MM.1S (cell line): ENCODE data around the gene KCNJ5.

Experiments
- DNase-seq: peaks from one replicate; pipeline ENCODE4 v3.0.0-alpha.2; 2015
- H2AFZ ChIP-seq: fragments of 300-600 bp; sonication (generic); 2 replicates; pipeline ENCODE4 v1.6.0; 2016; ENCODE audit warnings: antibody characterized with exemption, low read length
- H3F3A ChIP-seq: fragments of 300-600 bp; sonication (generic); 2 replicates; pipeline ENCODE4 v1.6.1; 2016; ENCODE audit warnings: mild to moderate bottlenecking, antibody characterized with exemption, low read length, moderate library complexity, mixed read lengths; ENCODE audit not compliant: insufficient read depth
- H3K27ac ChIP-seq: fragments of 300-600 bp; sonication (generic); 2 replicates; pipeline ENCODE4 v1.5.1; 2016; ENCODE audit warnings: mild to moderate bottlenecking, low read length
- H3K27me3 ChIP-seq: fragments of 300-600 bp; sonication (generic); replicated peaks from 2 replicates; pipeline ENCODE4 v1.6.0; 2016; ENCODE audit warnings: low read length; ENCODE audit not compliant: insufficient read depth
- H3K36me3 ChIP-seq: fragments of 300-600 bp; sonication (generic); replicated peaks from 2 replicates; pipeline ENCODE4 v1.6.1; 2016; ENCODE audit warnings: mild to moderate bottlenecking, low read length, mixed read lengths; ENCODE audit not compliant: insufficient read depth
- H3K4me1 ChIP-seq: fragments of 300-600 bp; sonication (generic); 2 replicates; pipeline ENCODE4 v1.6.1; 2016; ENCODE audit warnings: low read length, mixed read lengths
- H3K4me2 ChIP-seq: fragments of 300-600 bp; sonication (generic); 2 replicates; pipeline ENCODE4 v1.6.0; 2016; ENCODE audit warnings: low read depth, low read length
- H3K4me3 ChIP-seq: fragments of 300-600 bp; sonication (generic); 2 replicates; pipeline ENCODE4 v1.5.1; 2016; ENCODE audit warnings: low read length, mixed read lengths
- H3K79me2 ChIP-seq: fragments of 300-600 bp; sonication (generic); 2 replicates; pipeline ENCODE4 v1.6.1; 2016; ENCODE audit warnings: mixed run types, low read length, mixed read lengths
- H3K9ac ChIP-seq: fragments of 300-600 bp; sonication (generic); 2 replicates; pipeline ENCODE4 v1.6.1; 2016; ENCODE audit warnings: low read length, mixed read lengths
- H3K9me2 ChIP-seq: fragments of 300-600 bp; sonication (generic); replicated peaks from 2 replicates; pipeline ENCODE4 v1.6.1; 2016; ENCODE audit warnings: mild to moderate bottlenecking, low read length, mixed read lengths; ENCODE audit not compliant: insufficient read depth
- H3K9me3 ChIP-seq: fragments of 300-600 bp; sonication (generic); replicated peaks from 2 replicates; pipeline ENCODE4 v1.6.1; 2016; ENCODE audit warnings: mild to moderate bottlenecking, low read length, mixed read lengths; ENCODE audit not compliant: insufficient read depth
- H4K20me1 ChIP-seq: fragments of 300-600 bp; sonication (generic); 2 replicates; pipeline ENCODE4 v1.6.1; 2016; ENCODE audit warnings: mild to moderate bottlenecking, low read length, moderate library complexity, mixed read lengths; ENCODE audit not compliant: insufficient read depth
- CTCF ChIP-seq: fragments of 300-600 bp; sonication (generic); IDR thresholded peaks from 2 replicates; pipeline ENCODE4 v1.5.1; 2016; ENCODE audit warnings: antibody characterized with exemption, low read length, mixed read lengths
- EZH2 ChIP-seq: fragments of 300-600 bp; sonication (generic); optimal IDR thresholded peaks from 2 replicates; pipeline ENCODE3; 2017; ENCODE audit warnings: low read depth, mild to moderate bottlenecking, antibody characterized with exemption, low read length, mixed read lengths
- EZH2phosphoT487 ChIP-seq: fragments of 300-600 bp; sonication (generic); IDR thresholded peaks from 2 replicates; pipeline ENCODE4 v1.6.1; 2018; ENCODE audit warnings: antibody characterized with exemption, low read length

The KCNJ5 gene

GRCh38 chr11:128894286-128894681 lies 3.1 kb downstream of the KCNJ5 start:
- Histone ChIP-seq H2AFZ (no peak overlapping the region), H3K27me3 (no peaks in the 10 kb centered on the region), H3K9me2 (no peaks in the 10 kb centered on the region), H3K9me3 (no peaks in the 10 kb centered on the region), H3K79me2 (no peaks in the 10 kb centered on the region), H3K9ac (no peak overlapping the region), H3K27ac (peak overlapping the region; percentile 69; the same call in 1 of the 2 replicates), H3F3A (peaks cover 8% of the 10 kb centered on the region; the same call in 1 of the 2 replicates), H4K20me1 (no peaks in the 10 kb centered on the region), H3K4me3 (no peak overlapping the region), H3K4me2 (peak overlapping the region; percentile 83; the same call in 1 of the 2 replicates), H3K4me1 (peaks cover 23% of the 10 kb centered on the region), H3K36me3 (no peaks in the 10 kb centered on the region)
- TF ChIP-seq CTCF, result no peak
- no peak for TF ChIP-seq EZH2
- TF ChIP-seq EZH2phosphoT487, result no peak
- DNase-seq, result no peak

- no peaks in the 10 kb centered on the region for H3K79me2 ChIP-seq
- peak overlapping the region; percentile 83; the same call in 1 of the 2 replicates for H3K4me2 ChIP-seq
- H2AFZ ChIP-seq, result no peak overlapping the region
- peaks cover 8% of the 10 kb centered on the region; the same call in 1 of the 2 replicates for H3F3A ChIP-seq
- no peaks in the 10 kb centered on the region for H3K9me2 ChIP-seq
- TF ChIP-seq EZH2, result no peak
- no peak for TF ChIP-seq EZH2phosphoT487
- peaks cover 23% of the 10 kb centered on the region for H3K4me1 ChIP-seq
- no peaks in the 10 kb centered on the region for H4K20me1 ChIP-seq
- no peak for DNase-seq
- H3K9ac ChIP-seq, result no peak overlapping the region
- H3K4me3 ChIP-seq, result no peak overlapping the region
- H3K9me3 ChIP-seq, result no peaks in the 10 kb centered on the region
- H3K27ac ChIP-seq, result no peak overlapping the region
- H3K27me3 ChIP-seq, result no peaks in the 10 kb centered on the region
- H3K36me3 ChIP-seq, result no peaks in the 10 kb centered on the region
Observed at GRCh38 chr11:128894685-128895084, 3.5 kb downstream of the KCNJ5 start.

GRCh38 chr11:128895526-128895925 lies 4.4 kb downstream of the KCNJ5 start:
- Histone ChIP-seq H3K9me3 (no peaks in the 10 kb centered on the region), H3K9me2 (no peaks in the 10 kb centered on the region), H3K79me2 (no peaks in the 10 kb centered on the region), H4K20me1 (no peaks in the 10 kb centered on the region), H3K27ac (no peak overlapping the region), H3K4me1 (peaks cover 23% of the 10 kb centered on the region), H3F3A (peaks cover 8% of the 10 kb centered on the region; the same call in 1 of the 2 replicates), H3K4me2 (no peak overlapping the region), H3K4me3 (no peak overlapping the region), H3K27me3 (no peaks in the 10 kb centered on the region), H3K36me3 (no peaks in the 10 kb centered on the region), H2AFZ (no peak overlapping the region), H3K9ac (no peak overlapping the region)
- no peak for TF ChIP-seq CTCF
- no peak for TF ChIP-seq EZH2phosphoT487
- TF ChIP-seq EZH2, result no peak
- DNase-seq, result no peak

GRCh38 chr11:128896356-128896755 lies 5.2 kb downstream of the KCNJ5 start:
- H3K4me1 ChIP-seq, result peaks cover 23% of the 10 kb centered on the region
- H3K9ac ChIP-seq, result no peak overlapping the region
- H3K27ac ChIP-seq, result no peak overlapping the region
- H3K36me3 ChIP-seq, result no peaks in the 10 kb centered on the region
- no peaks in the 10 kb centered on the region for H3K9me2 ChIP-seq
- H3K79me2 ChIP-seq, result no peaks in the 10 kb centered on the region
- H3K9me3 ChIP-seq, result no peaks in the 10 kb centered on the region
- H3K4me3 ChIP-seq, result no peak overlapping the region
- DNase-seq, result no peak
- H3K4me2 ChIP-seq, result no peak overlapping the region
- H2AFZ ChIP-seq, result no peak overlapping the region
- no peak for TF ChIP-seq EZH2
- H3F3A ChIP-seq, result peaks cover 8% of the 10 kb centered on the region; the same call in 1 of the 2 replicates
- H3K27me3 ChIP-seq, result no peaks in the 10 kb centered on the region
- no peaks in the 10 kb centered on the region for H4K20me1 ChIP-seq
